KMS-11 (cell line): ENCODE measurements around the gene ATP6V1C2.

Experiments used
- H2AFZ ChIP-seq: fragments of 200-600 bp; sonication (generic); 2 replicates; pipeline ENCODE4 v1.6.1; 2016; ENCODE audit warnings: antibody characterized with exemption, mixed run types, low read depth
- H3K27ac ChIP-seq: fragments of 200-600 bp; sonication (generic); 2 replicates; pipeline ENCODE4 v1.6.1; 2016; ENCODE audit warnings: mild to moderate bottlenecking, mixed run types
- H3K27me3 ChIP-seq: fragments of 200-600 bp; sonication (generic); 2 replicates; pipeline ENCODE4 v1.6.1; 2017; ENCODE audit warnings: mild to moderate bottlenecking, low read depth, mixed run types, moderate library complexity; ENCODE audit not compliant: insufficient read depth
- H3K36me3 ChIP-seq: fragments of 200-600 bp; sonication (generic); 2 replicates; pipeline ENCODE4 v1.6.1; 2017; ENCODE audit warnings: mild to moderate bottlenecking, mixed run types; ENCODE audit not compliant: insufficient read depth
- H3K4me1 ChIP-seq: fragments of 200-600 bp; sonication (generic); 2 replicates; pipeline ENCODE4 v1.6.1; 2016; ENCODE audit warnings: mild to moderate bottlenecking, low read depth, mixed run types; ENCODE audit not compliant: poor library complexity, severe bottlenecking
- H3K4me2 ChIP-seq: fragments of 200-600 bp; sonication (generic); 2 replicates; pipeline ENCODE4 v1.7.0; 2016; ENCODE audit warnings: mild to moderate bottlenecking, mixed run types
- H3K4me3 ChIP-seq: fragments of 200-600 bp; sonication (generic); IDR thresholded peaks from 2 replicates; pipeline ENCODE4 v1.6.1; 2017; ENCODE audit warnings: low read depth, low read length, mixed read lengths; ENCODE audit not compliant: insufficient read depth
- H3K79me2 ChIP-seq: fragments of 200-600 bp; sonication (generic); 2 replicates; pipeline ENCODE4 v1.6.1; 2016; ENCODE audit warnings: low read depth, mixed run types; ENCODE audit not compliant: insufficient read depth
- H3K9ac ChIP-seq: fragments of 200-600 bp; sonication (generic); 2 replicates; pipeline ENCODE4 v1.6.1; 2016; ENCODE audit warnings: mild to moderate bottlenecking, mixed run types
- H4K20me1 ChIP-seq: fragments of 200-600 bp; sonication (generic); 2 replicates; pipeline ENCODE4 v1.6.1; 2016; ENCODE audit warnings: mild to moderate bottlenecking, mixed run types; ENCODE audit not compliant: insufficient read depth
- CTCF ChIP-seq: fragments of 200-600 bp; sonication (generic); conservative IDR thresholded peaks from 2 replicates; pipeline ENCODE4 v1.6.1; 2017; ENCODE audit warnings: low read depth, mild to moderate bottlenecking, antibody characterized with exemption, low read length, moderate library complexity, mixed read lengths

ATP6V1C2 gene

GRCh38 chr2:10834068-10834655 is 112.7 kb downstream of the ATP6V1C2 start:
- Histone ChIP-seq H3K9ac (no peak overlapping the region), H3K4me1 (peaks cover 12% of the 10 kb centered on the region), H2AFZ (no peak overlapping the region), H3K27me3 (no peaks in the 10 kb centered on the region), H4K20me1 (no peaks in the 10 kb centered on the region), H3K36me3 (no peaks in the 10 kb centered on the region), H3K4me3 (no peak overlapping the region), H3K4me2 (no peak overlapping the region), H3K79me2 (no peaks in the 10 kb centered on the region), H3K27ac (no peak overlapping the region)
- no peak for TF ChIP-seq CTCF
